Cardiac septum (tissue), 1 donor: ENCODE data around the gene CPEB1. TPM values are rescaled to one million over a fixed set of nuclear protein-coding genes. Genes with fewer than 3 reads are reported as not detected.

Experiments
- DNase-seq: peaks from one replicate; pipeline ENCODE4 v3.0.0-alpha.2; 2020; ENCODE audit warnings: low spot score
- intact Hi-C: fragments of 100-400 bp; cut with DNase I; formaldehyde crosslinking; loops from one replicate; pipeline ENCODE4 v1.14.0; 2022
- long read RNA-seq: library from polyadenylated mRNA; unstranded; transcript quantifications from one replicate; pipeline ENCODE4 v2.0.0, GENCODE V29; 2021
- total RNA-seq: library from RNA; stranded (reverse); fragmentation: NEBNext Ultra II Directional; extraction: Animal tissue kit (Norgen Biotek cat#: 25700); gene quantifications from one replicate; pipeline ENCODE4 v1.2.1, GENCODE V29; 2021
- donor health status: DM: no; HTN: no; CAD: no.

CPEB1 gene
- total RNA-seq = 3.1 TPM
- long read RNA-seq, partial matches to known transcripts = 0 of 5 reads
- long read RNA-seq, other reads (novel, unspliced or antisense) = 2 of 5 reads

DNA sequence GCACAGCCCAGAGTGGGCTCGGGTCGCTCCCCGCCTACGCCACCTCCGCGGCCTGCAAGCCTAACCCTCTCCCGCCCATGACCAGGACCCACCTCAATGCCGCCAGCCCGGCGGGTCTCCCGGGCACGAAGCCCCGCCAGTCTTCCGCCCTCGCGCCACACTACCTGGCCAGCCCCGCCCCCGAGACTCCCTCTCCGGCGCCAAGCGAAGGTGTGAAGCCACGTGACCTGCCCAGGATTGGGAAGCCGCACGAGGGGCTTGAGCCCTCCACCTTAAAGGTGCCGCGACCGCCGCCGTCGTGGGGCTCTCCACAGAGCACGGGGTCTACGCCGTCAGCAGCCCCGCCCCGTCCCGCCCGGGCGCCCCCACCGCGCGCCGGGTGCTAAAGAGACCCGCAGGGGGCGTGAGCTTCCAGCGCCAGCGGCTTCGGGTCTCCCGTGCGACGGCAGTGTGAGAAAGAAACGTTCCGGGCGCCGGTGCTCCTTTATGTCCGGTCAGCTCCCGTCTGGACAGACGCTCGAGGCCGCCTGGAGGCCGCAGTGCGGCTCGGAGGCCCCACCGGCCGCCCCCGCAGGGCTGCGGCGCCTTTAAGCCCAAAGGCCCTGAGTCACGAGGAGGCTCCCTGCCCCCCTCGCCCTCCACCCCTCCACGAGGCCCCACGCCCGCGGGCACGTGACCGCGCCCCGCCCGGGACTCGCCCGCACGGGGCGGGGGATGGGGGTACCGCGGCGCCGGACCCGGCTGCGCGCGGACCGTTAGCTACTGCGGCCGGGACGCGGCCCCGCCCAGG is at the start of gene CPEB1:
Gene CPEB1, minus strand, starts transcription at position 319 of the 790 bp plus-strand sequence. CDS start 18,904 bp downstream, outside the sequence.
- no peak for DNase-seq
- intact Hi-C loops = no loop called here

DNA sequence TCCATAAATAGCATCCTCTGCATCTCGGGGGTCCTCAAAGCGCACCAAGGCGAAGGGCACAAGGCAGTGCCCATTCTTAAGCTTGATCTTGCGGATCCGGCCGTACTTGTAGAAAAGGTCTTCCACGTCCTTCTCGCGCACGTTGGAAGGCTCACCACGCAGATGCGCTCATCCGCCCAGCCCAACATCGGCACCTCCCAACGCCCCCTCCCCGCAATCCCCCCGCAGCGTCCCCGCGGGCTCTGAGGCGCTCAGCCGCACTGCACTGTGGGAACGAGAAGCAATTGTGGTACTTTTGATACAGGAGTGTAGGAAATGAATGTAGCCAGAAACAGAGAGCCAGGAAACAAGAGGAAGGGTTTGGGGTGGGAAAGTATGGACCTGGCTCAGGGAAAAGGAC is 45.0 kb upstream of the CPEB1 start:
- no peak for DNase-seq
- intact Hi-C loops = no loop called here

GRCh38 chr15:82689147-82689546 is 42.0 kb upstream of the CPEB1 start:
- intact Hi-C loops = no loop called here
- no peak for DNase-seq

DNA sequence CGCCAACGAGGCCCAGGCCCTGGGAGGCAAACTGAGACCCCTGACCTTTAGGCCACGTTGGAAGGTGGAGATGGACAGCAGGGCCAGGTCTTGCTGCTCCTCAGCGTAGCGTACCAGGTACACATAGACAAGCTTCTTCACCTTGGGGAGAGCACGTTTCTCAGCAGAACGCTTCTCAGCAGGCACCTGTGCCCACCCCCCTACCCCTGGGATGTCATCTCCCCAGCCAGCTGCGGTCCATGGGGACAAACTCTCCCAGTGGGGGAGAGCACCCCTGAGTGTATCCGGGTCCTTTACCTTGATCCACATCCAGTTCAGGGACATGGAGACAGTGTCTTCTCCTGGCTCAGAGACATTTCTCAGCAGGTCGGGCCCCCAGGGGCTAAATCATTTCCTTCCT is 41.5 kb upstream of the CPEB1 start:
- intact Hi-C loops = no loop called here

GRCh38 chr15:82681371-82681770 is 34.2 kb upstream of the CPEB1 start:
- DNase-seq = no peak

More for the DNA sequence above, 41.5 kb upstream of the CPEB1 start:
- DNase-seq = no peak

GRCh38 chr15:82680200-82681102 is 33.3 kb upstream of the CPEB1 start:
- intact Hi-C loops = no loop called here
- DNase-seq = no peak

More at GRCh38 chr15:82681371-82681770, 34.2 kb upstream of the CPEB1 start:
- intact Hi-C loops = no loop called here

GRCh38 chr15:82679626-82680199 is 32.5 kb upstream of the CPEB1 start:
- intact Hi-C loops = no loop called here
- no peak for DNase-seq

GRCh38 chr15:82677720-82678323 is 30.7 kb upstream of the CPEB1 start:
- intact Hi-C loops = no loop called here
- DNase-seq = no peak

- intact Hi-C loops = no loop called here
- DNase-seq = no peak
Observed at GRCh38 chr15:82674873-82675272, 27.7 kb upstream of the CPEB1 start.

DNA sequence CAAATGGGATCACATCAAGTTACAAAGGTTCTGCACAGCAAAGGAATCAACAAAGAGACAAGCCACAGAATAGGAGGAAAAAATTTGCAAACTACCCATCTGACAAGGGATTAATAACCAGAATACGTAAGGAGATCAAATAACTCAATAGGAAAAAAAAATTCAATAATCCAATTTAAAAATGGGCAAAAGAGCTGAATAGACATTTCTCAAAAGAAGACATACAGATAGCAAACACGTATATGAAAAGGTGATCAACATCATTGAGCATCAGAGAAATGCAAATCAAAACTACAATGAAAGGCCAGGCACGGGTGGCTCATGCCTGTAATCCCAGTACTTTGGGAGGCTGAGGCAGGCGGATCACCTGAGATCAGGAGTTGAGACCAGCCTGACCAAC is 23.5 kb upstream of the CPEB1 start:
- no peak for DNase-seq
- intact Hi-C loops = no loop called here

DNA sequence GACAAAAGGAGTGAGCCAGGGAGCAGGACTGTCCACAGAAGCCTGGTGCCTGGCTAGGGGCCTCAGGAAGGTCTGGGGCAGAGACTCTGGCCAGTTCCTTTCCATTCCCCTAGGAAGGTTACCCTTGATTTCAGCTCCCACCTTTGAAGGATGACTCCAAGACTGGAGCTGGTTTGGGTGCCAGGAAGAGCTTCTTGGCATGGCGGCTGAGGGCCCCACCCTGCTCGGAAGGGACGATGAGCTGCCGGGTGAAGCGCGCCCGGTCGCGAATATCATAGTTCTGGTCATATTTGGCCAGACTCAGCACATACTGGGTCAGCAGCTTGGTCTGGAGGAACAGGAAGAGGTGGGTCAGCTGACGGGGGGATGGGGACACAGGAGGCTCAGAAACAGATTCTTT is 19.4 kb upstream of the CPEB1 start:
- intact Hi-C loops = no loop called here

GRCh38 chr15:82664021-82664420 is 16.9 kb upstream of the CPEB1 start:
- no peak for DNase-seq
- intact Hi-C loops = no loop called here

More for the DNA sequence above, 19.4 kb upstream of the CPEB1 start:
- DNase-seq = no peak

DNA sequence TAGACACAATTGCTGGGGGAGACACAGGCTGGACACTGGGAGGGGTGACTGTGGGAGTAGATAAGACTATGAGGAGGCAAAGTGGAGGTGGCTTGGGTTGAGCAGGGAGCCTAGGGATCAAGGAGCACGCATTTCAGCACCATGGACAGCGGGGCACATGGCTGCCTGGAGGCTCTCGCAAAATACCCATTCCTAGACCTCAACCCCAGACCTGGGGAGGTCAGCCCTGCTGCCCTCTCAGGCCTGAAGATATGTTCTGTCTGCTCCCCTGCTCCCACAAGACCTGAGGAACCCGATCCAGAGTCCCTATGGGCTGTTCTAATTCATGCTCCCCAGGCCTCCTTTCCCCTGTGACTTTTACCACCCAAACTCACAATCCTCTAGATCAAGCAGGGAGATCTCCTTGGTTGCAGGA is 16.0 kb upstream of the CPEB1 start:
- intact Hi-C loops = no loop called here
- no peak for DNase-seq

- no peak for DNase-seq
- intact Hi-C loops = no loop called here
Observed at GRCh38 chr15:82662641-82663040, 15.5 kb upstream of the CPEB1 start.

DNA sequence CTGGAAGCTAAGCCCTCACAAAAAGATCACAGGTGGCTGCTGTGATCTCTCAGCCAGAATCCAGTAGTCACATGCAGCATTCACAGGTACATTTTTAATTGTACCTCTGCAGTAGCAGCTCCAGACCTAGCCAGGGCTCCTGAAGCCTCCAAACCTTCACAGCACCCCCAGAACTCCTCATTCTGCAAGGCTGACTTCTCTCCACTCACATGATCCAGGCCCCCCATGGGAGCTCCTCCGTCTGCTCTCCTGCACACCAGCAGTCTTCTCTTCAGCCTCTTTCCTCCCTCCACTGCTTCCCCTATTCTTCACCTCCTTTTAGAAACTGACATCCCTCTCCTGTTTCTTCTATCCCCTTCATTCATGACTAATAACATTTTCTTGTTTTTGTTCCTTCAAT is 13.2 kb upstream of the CPEB1 start:
- no peak for DNase-seq
- intact Hi-C loops = no loop called here

GRCh38 chr15:82656641-82657266 is 9.6 kb upstream of the CPEB1 start:
- no peak for DNase-seq
- intact Hi-C loops = no loop called here

DNA sequence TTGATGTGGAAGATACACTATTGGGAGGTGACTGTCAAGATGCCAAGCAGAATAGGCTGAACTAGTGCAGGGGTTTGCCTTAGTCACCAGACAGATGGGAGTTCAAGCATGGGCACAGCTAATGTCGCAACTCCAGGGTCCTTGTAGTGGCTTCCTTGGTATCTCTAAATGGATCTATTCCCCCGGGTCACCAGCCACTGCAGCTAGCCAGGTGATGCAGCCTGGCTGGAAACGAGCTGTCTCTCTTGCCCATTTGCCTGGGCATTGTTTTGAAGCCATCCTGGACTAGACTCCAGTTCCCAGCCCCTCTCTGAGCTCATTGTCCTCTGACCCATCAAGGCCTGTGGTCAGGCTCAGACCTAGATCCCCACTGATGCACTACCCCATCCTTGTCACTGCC is 8.4 kb upstream of the CPEB1 start:
- intact Hi-C loops = no loop called here
- no peak for DNase-seq

DNA sequence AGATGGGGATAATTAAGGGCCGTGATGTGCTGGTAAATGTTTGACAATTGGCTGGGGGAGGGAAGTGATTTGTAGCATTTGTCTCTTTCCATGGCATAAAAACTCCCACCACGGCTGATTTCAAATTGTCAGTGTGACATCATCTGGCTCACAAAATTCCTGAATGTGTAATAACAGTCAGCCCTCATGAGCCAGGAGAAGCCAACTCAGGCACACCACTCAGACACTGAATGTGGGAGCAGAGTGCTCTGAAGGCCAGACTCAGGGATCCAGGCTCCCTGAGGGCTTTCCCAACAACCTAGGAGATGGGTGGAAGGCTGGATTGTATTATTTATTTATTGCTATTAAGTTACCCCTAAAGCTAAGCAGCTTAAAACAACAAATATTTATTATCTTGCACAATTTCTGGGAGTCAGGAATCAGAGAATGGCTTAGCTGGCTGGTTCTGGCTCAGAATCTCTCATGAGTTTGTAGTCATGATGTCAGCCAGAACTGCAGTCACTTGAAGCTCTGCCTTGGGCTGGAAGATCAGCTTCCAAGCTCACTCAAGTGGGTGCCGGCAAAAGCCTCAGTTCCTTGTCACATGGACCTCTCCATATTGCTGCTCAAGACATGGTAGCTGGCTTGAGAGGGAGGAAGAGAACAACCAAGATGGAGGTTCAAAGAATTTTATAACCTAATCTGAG is 6.5 kb upstream of the CPEB1 start:
- intact Hi-C loops = no loop called here
- no peak for DNase-seq

- DNase-seq = no peak
- intact Hi-C loops = no loop called here
Observed at GRCh38 chr15:82651708-82652107, 4.5 kb upstream of the CPEB1 start.
